ENCODE measurements around the gene NPHP3.

GRCh38 chr3:132635052-132635451 is 87.2 kb downstream of the NPHP3 start:
- TF ChIP-seq CTCF (IDR thresholded peaks at IDR 0.05) (no peak), EP300 (IDR thresholded peaks at IDR 0.05) (no peak)

Measured in esophagus muscularis mucosa (tissue), 3 donors.